Measurements from ENCODE around the gene ALKBH5. TPM values are rescaled to one million over a fixed set of nuclear protein-coding genes. Genes with fewer than 3 reads are reported as not detected.

The ALKBH5 gene
- total and polyA plus RNA-seq, 9 of the 15 experiments (the other 6 are each of a cell fraction or from before 2014, with no cell fraction given) = 11.4 to 70.0 (median 47.4) TPM

GRCh38 chr17:18257982-18258355 is 74.3 kb downstream of the ALKBH5 start:
- no peaks in the 10 kb centered on the region for H4K20me1 ChIP-seq (replicated peaks; ENCODE audit: control insufficient read depth, insufficient read depth, low read length)
- DNase-seq (ENCODE audit: extremely low read depth in 1 of 4, low spot score in 3 of 4) (peak in 3 of 4 experiments; percentile 26 to 49 (median 41)), ATAC-seq (peak; percentile 62), FAIRE-seq (peak; percentile 63)
- H3K36me3 ChIP-seq (ENCODE audit: control insufficient read depth, insufficient read depth, low read length) = peaks cover 26% of the 10 kb centered on the region; the same call in 1 of the 3 replicates
- ChIA-PET POLR2A (interaction anchor here (0.7 kb wide), 1 partner anchor 607 kb away, joined by 3 read pairs; no protein-coding TSS in a partner anchor), CTCF (ENCODE audit: low intra/inter-chr PET ratio) (no interaction called here)
- peak overlapping the region; percentile 84 for H3K4me2 ChIP-seq (ENCODE audit: insufficient read depth, low read length)
- WGBS (ENCODE audit: insufficient coverage, low coverage, missing lambda C conversion rate) = 4% methylated on average over 5 of the region's 16 CpGs
- no TSS peak for BruUV-seq (replicated peaks)
- intact Hi-C loops (cut with micrococcal nuclease) = no loop called here
- peak overlapping the region; percentile 71 to 93 for H3K9ac ChIP-seq (ENCODE audit: insufficient read depth in 1 of 2, low read depth in 2 of 2, low read length in 2 of 2)
- H3K27me3 ChIP-seq (ENCODE audit: control insufficient read depth in 2 of 2, insufficient read depth in 2 of 2, low read length in 2 of 2) = no peaks in the 10 kb centered on the region
- H3K4me3 ChIP-seq = peak overlapping the region; percentile 85
- H3K9me3 ChIP-seq (replicated peaks; ENCODE audit: control insufficient read depth, insufficient read depth, low read depth, low read length) = no peaks in the 10 kb centered on the region
- in situ Hi-C loops (cut with MboI) = no loop called here
- peaks cover 18 to 63% of the 10 kb centered on the region in 2 experiments; a peak in 4 of 5 replicates for H3K4me1 ChIP-seq (replicated peaks in 1 of 2; ENCODE audit: control insufficient read depth in 2 of 2, insufficient read depth in 2 of 2, low read length in 2 of 2)
- H2AFZ ChIP-seq (ENCODE audit: low read depth, low read length) = peak overlapping the region; percentile 95
- peaks cover 23% of the 10 kb centered on the region for H3K79me2 ChIP-seq (ENCODE audit: control insufficient read depth, insufficient read depth, low read length)
- H3K9me1 ChIP-seq (ENCODE audit: control insufficient read depth, insufficient read depth, low read length) = no peaks in the 10 kb centered on the region
- H3K27ac ChIP-seq (ENCODE audit: extremely low read depth, low read depth, low read length) = peak overlapping the region; percentile 80
- TF ChIP-seq DACH1 (IDR thresholded peaks at IDR 0.05; ENCODE audit: partially characterized antibody) (no peak), CBX1 (IDR thresholded peaks at IDR 0.05; ENCODE audit: low read depth) (no peak), ARID2 (IDR thresholded peaks at IDR 0.05) (no peak), SMARCE1 (IDR thresholded peaks at IDR 0.05) (0 out of 2 replicates have a peak, but pooled peaks have one; percentile 16), CBX2 (IDR thresholded peaks at IDR 0.05; ENCODE audit: insufficient read depth, low read length, poor library complexity, severe bottlenecking) (no peak), RBM39 (optimal IDR thresholded peaks at IDR 0.05; ENCODE audit: low read depth, low read length) (no peak), CBFB (CRISPR knock-in tag; IDR thresholded peaks at IDR 0.05) (no peak), U2AF1 (optimal IDR thresholded peaks at IDR 0.05; ENCODE audit: low read depth, low read length) (no peak), IRF1 (CRISPR knock-in tag; IDR thresholded peaks at IDR 0.05; ENCODE audit: borderline replicate concordance) (no peak), POLR2A (conservative IDR thresholded peaks at IDR 0.05) (peak; percentile 49; the same call in 1 of the 2 replicates), CCAR2 (IDR thresholded peaks at IDR 0.05; ENCODE audit: low read depth, low read length) (no peak), FOXK2 (conservative IDR thresholded peaks at IDR 0.05 in 1 of 2, IDR thresholded peaks at IDR 0.05 in 1 of 2; ENCODE audit: low read depth in 2 of 2) (no peak), BRD9 (IDR thresholded peaks at IDR 0.05; ENCODE audit: low read depth, partially characterized antibody) (no peak)
- TF ChIP-seq, protein P1, sequence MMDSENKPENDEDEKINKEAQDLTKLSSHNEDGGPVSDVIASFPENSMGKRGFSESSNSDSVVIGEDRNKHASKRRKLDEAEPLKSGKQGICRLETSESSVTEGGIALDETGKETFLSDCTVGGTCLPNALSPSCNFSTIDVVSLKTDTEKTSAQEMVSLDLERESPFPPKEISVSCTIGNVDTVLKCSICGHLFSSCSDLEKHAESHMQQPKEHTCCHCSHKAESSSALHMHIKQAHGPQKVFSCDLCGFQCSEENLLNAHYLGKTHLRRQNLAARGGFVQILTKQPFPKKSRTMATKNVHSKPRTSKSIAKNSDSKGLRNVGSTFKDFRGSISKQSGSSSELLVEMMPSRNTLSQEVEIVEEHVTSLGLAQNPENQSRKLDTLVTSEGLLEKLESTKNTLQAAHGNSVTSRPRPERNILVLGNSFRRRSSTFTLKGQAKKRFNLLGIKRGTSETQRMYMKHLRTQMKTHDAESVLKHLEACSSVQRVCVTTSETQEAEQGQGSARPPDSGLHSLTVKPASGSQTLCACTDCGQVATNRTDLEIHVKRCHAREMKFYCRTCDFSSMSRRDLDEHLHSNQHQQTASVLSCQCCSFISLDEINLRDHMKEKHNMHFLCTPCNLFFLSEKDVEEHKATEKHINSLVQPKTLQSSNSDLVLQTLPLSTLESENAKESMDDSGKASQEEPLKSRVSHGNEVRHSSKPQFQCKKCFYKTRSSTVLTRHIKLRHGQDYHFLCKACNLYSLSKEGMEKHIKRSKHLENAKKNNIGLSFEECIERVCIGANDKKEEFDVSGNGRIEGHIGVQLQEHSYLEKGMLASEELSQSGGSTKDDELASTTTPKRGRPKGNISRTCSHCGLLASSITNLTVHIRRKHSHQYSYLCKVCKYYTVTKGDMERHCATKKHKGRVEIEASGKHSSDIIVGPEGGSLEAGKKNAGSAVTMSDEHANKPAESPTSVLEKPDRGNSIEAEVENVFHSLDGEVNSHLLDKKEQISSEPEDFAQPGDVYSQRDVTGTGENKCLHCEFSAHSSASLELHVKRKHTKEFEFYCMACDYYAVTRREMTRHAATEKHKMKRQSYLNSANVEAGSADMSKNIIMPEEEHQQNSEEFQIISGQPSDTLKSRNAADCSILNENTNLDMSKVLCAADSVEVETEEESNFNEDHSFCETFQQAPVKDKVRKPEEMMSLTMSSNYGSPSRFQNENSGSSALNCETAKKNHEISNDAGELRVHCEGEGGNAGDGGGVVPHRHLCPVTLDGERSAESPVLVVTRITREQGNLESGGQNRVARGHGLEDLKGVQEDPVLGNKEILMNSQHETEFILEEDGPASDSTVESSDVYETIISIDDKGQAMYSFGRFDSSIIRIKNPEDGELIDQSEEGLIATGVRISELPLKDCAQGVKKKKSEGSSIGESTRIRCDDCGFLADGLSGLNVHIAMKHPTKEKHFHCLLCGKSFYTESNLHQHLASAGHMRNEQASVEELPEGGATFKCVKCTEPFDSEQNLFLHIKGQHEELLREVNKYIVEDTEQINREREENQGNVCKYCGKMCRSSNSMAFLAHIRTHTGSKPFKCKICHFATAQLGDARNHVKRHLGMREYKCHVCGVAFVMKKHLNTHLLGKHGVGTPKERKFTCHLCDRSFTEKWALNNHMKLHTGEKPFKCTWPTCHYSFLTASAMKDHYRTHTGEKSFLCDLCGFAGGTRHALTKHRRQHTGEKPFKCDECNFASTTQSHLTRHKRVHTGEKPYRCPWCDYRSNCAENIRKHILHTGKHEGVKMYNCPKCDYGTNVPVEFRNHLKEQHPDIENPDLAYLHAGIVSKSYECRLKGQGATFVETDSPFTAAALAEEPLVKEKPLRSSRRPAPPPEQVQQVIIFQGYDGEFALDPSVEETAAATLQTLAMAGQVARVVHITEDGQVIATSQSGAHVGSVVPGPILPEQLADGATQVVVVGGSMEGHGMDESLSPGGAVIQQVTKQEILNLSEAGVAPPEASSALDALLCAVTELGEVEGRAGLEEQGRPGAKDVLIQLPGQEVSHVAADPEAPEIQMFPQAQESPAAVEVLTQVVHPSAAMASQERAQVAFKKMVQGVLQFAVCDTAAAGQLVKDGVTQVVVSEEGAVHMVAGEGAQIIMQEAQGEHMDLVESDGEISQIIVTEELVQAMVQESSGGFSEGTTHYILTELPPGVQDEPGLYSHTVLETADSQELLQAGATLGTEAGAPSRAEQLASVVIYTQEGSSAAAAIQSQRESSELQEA (IDR thresholded peaks at IDR 0.05; ENCODE audit: low read depth) = no peak
